SK-N-SH (cell line): ENCODE measurements around the gene TADA2B. TPM values are rescaled to one million over a fixed set of nuclear protein-coding genes. Genes with fewer than 3 reads are reported as not detected.

ENCODE experiments used
- CTCF ChIA-PET: fragments of 300-600, 350-600 bp; formaldehyde crosslinking; extraction: SDS; loops from one replicate; lab custom pipeline; 2021; lab: Yijun Ruan, JAX
- POLR2A ChIA-PET: fragments of 350-600 bp; sonication (Branson Sonifier 250); formaldehyde crosslinking; extraction: SDS; loops from one replicate; lab custom pipeline; 2020; ENCODE audit warnings: antibody characterized with exemption, inconsistent platforms; lab: Yijun Ruan, JAX
- DNase-seq: peaks from one replicate; pipeline ENCODE4 v3.0.0; 2012
- H2AFZ ChIP-seq: fragments of 200-600 bp; sonication (generic); 2 replicates; pipeline ENCODE4 v1.8.1; 2016; ENCODE audit warnings: antibody characterized with exemption, mild to moderate bottlenecking, low read depth
- H3F3A ChIP-seq: fragments of 200-600 bp; sonication (generic); replicated peaks from 2 replicates; pipeline ENCODE3; 2016; ENCODE audit warnings: antibody characterized with exemption, mild to moderate bottlenecking; ENCODE audit not compliant: insufficient read depth
- H3K27ac ChIP-seq, 2 experiments: fragments of 200-500 bp in 1 of 2; fragments of 200-600 bp in 1 of 2; sonication (Bioruptor generic) in 1 of 2; sonication (generic), shearing (Covaris generic) in 1 of 2; 2 replicates each; pipeline versions ENCODE4 v1.5.1 to v1.6.1; 2014 to 2016; ENCODE audit warnings: low read depth in 2 of 2, inconsistent platforms in 1 of 2, low read length in 1 of 2, mild to moderate bottlenecking in 1 of 2, mixed read lengths in 1 of 2
- H3K27me3 ChIP-seq: fragments of 200-600 bp; sonication (generic), shearing (Covaris generic); 2 replicates; pipeline ENCODE4 v1.6.1; 2016; ENCODE audit warnings: mixed run types; ENCODE audit not compliant: insufficient read depth
- H3K36me3 ChIP-seq, 2 experiments: fragments of 200-500 bp in 1 of 2; fragments of 200-600 bp in 1 of 2; sonication (Bioruptor generic) in 1 of 2; sonication (generic) in 1 of 2; replicated peaks in 1 of 2; 2 replicates each; pipeline versions ENCODE3 to v1.5.1; 2014 to 2016; ENCODE audit warnings: low read length in 1 of 2, mild to moderate bottlenecking in 1 of 2; ENCODE audit not compliant: insufficient read depth in 2 of 2, control insufficient read depth in 1 of 2
- H3K4me1 ChIP-seq, 2 experiments: fragments of 200-500 bp in 1 of 2; fragments of 200-600 bp in 1 of 2; sonication (Bioruptor generic) in 1 of 2; sonication (generic), shearing (Covaris generic) in 1 of 2; 2 replicates each; pipeline versions ENCODE4 v1.5.1 to v1.6.1; 2014 to 2016; ENCODE audit warnings: low read depth in 1 of 2, low read length in 1 of 2, mixed run types in 1 of 2; ENCODE audit not compliant: insufficient read depth in 2 of 2, control insufficient read depth in 1 of 2
- H3K4me2 ChIP-seq: fragments of 200-600 bp; sonication (generic), shearing (Covaris generic); 2 replicates; pipeline ENCODE4 v1.6.1; 2017; ENCODE audit warnings: mixed run types
- H3K4me3 ChIP-seq, 2 experiments: fragments of 200-500 bp in 1 of 2; fragments of 200-600 bp in 1 of 2; sonication (Bioruptor generic) in 1 of 2; sonication (generic), shearing (Covaris generic) in 1 of 2; 2 replicates each; pipeline versions ENCODE4 v1.5.1 to v1.8.1; 2014 to 2016; ENCODE audit warnings: low read depth in 2 of 2, inconsistent platforms in 1 of 2, low read length in 1 of 2, mild to moderate bottlenecking in 1 of 2, mixed read lengths in 1 of 2, moderate library complexity in 1 of 2
- H3K79me2 ChIP-seq: fragments of 200-600 bp; sonication (generic); 2 replicates; pipeline ENCODE4 v1.8.1; 2017; ENCODE audit warnings: mild to moderate bottlenecking; ENCODE audit not compliant: insufficient read depth
- H3K9ac ChIP-seq: fragments of 200-600 bp; sonication (generic); 2 replicates; pipeline ENCODE4 v1.6.1; 2017; ENCODE audit warnings: mixed run types
- H3K9me2 ChIP-seq: fragments of 200-600 bp; sonication (generic); 2 replicates; pipeline ENCODE4 v1.6.1; 2017; ENCODE audit warnings: mixed run types
- H3K9me3 ChIP-seq: fragments of 200-600 bp; sonication (generic); 2 replicates; pipeline ENCODE4 v1.6.1; 2017; ENCODE audit warnings: mixed run types, mild to moderate bottlenecking, moderate library complexity
- H4K20me1 ChIP-seq: fragments of 200-600 bp; sonication (generic); 2 replicates; pipeline ENCODE4 v1.6.1; 2017; ENCODE audit warnings: mild to moderate bottlenecking, mixed run types; ENCODE audit not compliant: insufficient read depth
- EP300 ChIP-seq, 2 experiments: IDR thresholded peaks; 2 replicates each; pipeline versions ENCODE4 v1.4.0 to v1.6.1; 2012; ENCODE audit warnings: borderline replicate concordance in 1 of 2, low read depth in 1 of 2, low read length in 1 of 2
- FOXM1 ChIP-seq: IDR thresholded peaks from 2 replicates; pipeline ENCODE4 v1.4.0; 2012; ENCODE audit warnings: low read depth, mild to moderate bottlenecking
- MXI1 ChIP-seq: IDR thresholded peaks from 2 replicates; pipeline ENCODE4 v1.6.1; 2012; ENCODE audit warnings: mild to moderate bottlenecking, low read depth, low read length, improper control_type of control experiment
- ZBTB33 ChIP-seq: IDR thresholded peaks from 2 replicates; pipeline ENCODE4 v1.4.0; 2012; ENCODE audit warnings: low read depth, borderline replicate concordance
- WGBS: methylation state at CpG from one replicate; pipeline ENCODE4 v1.1.6; 2017; ENCODE audit warnings: low lambda C conversion rate; 5-methylcytosine and 5-hydroxymethylcytosine counted together
- polyA plus RNA-seq, 3 experiments: library from polyadenylated mRNA; depleted of rRNA; stranded (reverse); fragments of >200 nt; gene quantifications; 2 replicates each; pipeline ENCODE4 v1.2.3, GENCODE V29; 2012
- TF ChIP-seq, protein P1 (sequence below): IDR thresholded peaks from 2 replicates; pipeline ENCODE4 v1.6.1; 2012; ENCODE audit warnings: mild to moderate bottlenecking, low read depth, low read length, moderate library complexity
- TF ChIP-seq, protein P2 (sequence below): IDR thresholded peaks from 2 replicates; pipeline ENCODE4; 2012

Gene TADA2B
- polyA plus RNA-seq, 1 of the 3 experiments (the other 2 are of a cell fraction) = 8.0 TPM

GRCh38 chr4:7016086-7016485 is 27.1 kb upstream of the TADA2B start (continued):
- TF ChIP-seq EP300 (IDR thresholded peaks at IDR 0.05; ENCODE audit: borderline replicate concordance in 1 of 2, low read depth in 1 of 2, low read length in 1 of 2) = no peak
- TF ChIP-seq, protein P1, sequence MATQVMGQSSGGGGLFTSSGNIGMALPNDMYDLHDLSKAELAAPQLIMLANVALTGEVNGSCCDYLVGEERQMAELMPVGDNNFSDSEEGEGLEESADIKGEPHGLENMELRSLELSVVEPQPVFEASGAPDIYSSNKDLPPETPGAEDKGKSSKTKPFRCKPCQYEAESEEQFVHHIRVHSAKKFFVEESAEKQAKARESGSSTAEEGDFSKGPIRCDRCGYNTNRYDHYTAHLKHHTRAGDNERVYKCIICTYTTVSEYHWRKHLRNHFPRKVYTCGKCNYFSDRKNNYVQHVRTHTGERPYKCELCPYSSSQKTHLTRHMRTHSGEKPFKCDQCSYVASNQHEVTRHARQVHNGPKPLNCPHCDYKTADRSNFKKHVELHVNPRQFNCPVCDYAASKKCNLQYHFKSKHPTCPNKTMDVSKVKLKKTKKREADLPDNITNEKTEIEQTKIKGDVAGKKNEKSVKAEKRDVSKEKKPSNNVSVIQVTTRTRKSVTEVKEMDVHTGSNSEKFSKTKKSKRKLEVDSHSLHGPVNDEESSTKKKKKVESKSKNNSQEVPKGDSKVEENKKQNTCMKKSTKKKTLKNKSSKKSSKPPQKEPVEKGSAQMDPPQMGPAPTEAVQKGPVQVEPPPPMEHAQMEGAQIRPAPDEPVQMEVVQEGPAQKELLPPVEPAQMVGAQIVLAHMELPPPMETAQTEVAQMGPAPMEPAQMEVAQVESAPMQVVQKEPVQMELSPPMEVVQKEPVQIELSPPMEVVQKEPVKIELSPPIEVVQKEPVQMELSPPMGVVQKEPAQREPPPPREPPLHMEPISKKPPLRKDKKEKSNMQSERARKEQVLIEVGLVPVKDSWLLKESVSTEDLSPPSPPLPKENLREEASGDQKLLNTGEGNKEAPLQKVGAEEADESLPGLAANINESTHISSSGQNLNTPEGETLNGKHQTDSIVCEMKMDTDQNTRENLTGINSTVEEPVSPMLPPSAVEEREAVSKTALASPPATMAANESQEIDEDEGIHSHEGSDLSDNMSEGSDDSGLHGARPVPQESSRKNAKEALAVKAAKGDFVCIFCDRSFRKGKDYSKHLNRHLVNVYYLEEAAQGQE = no peak

DNA sequence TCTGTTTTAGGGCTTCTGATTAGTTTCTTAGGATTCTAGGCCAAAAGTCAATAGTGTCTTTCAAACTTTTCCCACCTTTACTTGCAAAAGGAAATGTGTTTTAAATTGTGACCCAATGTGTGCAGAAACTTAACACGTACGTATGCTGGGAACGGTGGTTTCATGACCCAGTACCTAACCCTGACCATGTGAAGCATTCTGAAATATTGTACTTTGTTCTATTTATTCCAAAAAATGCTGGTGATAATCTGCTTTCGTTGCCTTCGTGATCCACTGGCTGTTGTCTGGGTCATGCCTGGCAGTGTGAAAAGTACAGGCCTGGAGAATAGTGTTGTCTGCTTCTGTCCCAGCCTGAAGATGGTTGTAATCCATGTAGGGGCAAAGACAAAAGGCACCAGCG is 26.7 kb upstream of the TADA2B start:
- CTCF ChIA-PET = no interaction called here
- Histone ChIP-seq H3F3A (no peaks in the 10 kb centered on the region), H3K9me2 (no peaks in the 10 kb centered on the region), H3K9me3 (no peaks in the 10 kb centered on the region), H3K4me1 (peaks cover 0 to 5% of the 10 kb centered on the region in 2 experiments; a peak in 1 of 4 replicates), H3K27me3 (no peaks in the 10 kb centered on the region), H3K4me2 (no peak overlapping the region)
- 97% methylated on average over 6 of the region's 6 CpGs for WGBS
- POLR2A ChIA-PET = interaction anchor here (0.5 kb wide), 1 partner anchor 26 kb away, joined by 3 read pairs; no protein-coding TSS in a partner anchor
- TF ChIP-seq, protein P1 = no peak
- TF ChIP-seq ZBTB33 (no peak), MXI1 (no peak), FOXM1 (no peak)
- TF ChIP-seq, protein P2, sequence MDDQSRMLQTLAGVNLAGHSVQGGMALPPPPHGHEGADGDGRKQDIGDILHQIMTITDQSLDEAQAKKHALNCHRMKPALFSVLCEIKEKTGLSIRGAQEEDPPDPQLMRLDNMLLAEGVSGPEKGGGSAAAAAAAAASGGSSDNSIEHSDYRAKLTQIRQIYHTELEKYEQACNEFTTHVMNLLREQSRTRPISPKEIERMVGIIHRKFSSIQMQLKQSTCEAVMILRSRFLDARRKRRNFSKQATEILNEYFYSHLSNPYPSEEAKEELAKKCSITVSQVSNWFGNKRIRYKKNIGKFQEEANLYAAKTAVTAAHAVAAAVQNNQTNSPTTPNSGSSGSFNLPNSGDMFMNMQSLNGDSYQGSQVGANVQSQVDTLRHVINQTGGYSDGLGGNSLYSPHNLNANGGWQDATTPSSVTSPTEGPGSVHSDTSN = no peak
- TF ChIP-seq, all 33 proteins: peak for 0
- no peak overlapping the region for H3K27ac ChIP-seq
- H3K4me3 ChIP-seq = no peak overlapping the region
- H3K79me2 ChIP-seq = no peaks in the 10 kb centered on the region
- DNase-seq = no peak
- no peaks in the 10 kb centered on the region for H4K20me1 ChIP-seq
- H3K36me3 ChIP-seq = peaks cover 29 to 51% of the 10 kb centered on the region in 2 experiments
- no peak overlapping the region for H3K9ac ChIP-seq
- H2AFZ ChIP-seq = no peak overlapping the region
